NCI-H510A (cell line): ENCODE data around the gene TCTN1.
A peak's percentile ranks its signal among the peaks of the same experiment; 100 is the strongest.

Source experiments
- DNase-seq: peaks from one replicate; lab custom pipeline; 2025; lab: John Stamatoyannopoulos, UW

TCTN1 gene

DNA sequence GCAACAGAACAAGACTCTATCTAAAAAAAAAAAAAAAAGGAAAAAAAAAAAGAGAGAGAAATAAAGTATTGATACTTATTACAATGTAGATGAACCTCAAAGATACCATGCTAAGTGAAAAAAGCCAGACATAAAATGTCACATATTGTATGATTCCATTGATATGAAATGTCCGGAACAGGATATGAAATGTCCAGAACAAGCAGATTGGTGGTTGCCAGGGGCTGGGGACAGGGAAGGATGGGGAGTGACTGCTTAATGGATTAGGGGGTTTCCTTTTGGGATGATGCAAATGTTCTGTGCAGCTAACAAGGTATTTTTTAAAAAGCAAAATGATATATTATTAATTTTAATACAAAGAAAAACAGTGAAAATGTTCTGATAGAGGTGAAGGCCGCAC lies 70.0 kb downstream of the TCTN1 start:
- no peak for DNase-seq

DNA sequence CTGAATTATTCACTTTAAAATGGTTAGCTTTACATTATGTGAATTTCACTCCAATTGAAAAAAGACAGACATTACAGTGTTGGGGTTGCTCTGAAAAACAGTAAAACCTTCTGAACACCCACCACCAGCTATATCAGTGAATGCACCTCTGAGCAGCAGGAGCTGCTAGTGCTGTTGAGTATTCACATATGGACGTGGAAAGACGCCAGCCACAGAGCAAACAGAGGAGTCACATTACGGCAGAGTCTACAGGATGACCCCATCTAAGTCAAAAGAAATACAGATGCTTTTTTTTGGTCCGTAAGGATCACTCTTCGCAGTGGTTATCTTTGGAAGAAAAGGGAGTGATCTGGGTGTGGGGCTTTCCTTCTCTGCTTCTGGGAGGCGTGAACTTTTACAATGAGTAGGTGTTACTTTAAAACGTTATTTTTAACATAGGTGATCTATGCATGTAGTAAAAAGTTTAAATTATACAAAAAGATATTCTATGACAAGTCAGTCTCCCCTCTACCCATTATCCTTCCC lies 70.4 kb downstream of the TCTN1 start:
- no peak for DNase-seq

DNA sequence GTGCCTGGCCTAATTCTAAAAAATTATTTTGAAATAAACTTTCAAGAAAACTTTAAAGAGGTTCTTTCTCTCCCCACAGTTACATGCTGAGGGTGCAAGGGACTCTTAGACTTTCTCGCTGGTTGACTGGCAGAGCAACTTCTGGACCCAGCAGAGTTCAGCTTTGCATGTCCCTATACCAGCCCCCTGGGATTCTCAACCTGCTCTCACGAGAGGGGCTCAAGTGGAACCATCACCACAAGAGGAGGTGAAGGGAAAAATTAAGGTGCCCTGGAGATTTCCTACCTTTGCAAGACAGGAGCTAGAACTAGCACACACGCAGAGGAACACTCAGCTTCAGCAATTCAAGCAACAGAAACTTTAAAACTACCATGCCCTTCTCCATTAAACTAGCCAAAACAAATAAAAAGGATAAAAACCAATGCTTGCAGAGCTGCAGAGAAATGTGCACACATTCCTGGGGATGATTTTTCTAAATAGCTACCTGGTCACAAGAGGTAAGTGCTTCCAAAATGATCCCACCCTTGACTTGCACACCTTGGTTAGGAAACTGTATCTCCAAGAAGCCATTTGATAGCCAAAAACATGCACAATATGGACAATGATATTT lies 72.5 kb downstream of the TCTN1 start:
- DNase-seq: no peak

DNA sequence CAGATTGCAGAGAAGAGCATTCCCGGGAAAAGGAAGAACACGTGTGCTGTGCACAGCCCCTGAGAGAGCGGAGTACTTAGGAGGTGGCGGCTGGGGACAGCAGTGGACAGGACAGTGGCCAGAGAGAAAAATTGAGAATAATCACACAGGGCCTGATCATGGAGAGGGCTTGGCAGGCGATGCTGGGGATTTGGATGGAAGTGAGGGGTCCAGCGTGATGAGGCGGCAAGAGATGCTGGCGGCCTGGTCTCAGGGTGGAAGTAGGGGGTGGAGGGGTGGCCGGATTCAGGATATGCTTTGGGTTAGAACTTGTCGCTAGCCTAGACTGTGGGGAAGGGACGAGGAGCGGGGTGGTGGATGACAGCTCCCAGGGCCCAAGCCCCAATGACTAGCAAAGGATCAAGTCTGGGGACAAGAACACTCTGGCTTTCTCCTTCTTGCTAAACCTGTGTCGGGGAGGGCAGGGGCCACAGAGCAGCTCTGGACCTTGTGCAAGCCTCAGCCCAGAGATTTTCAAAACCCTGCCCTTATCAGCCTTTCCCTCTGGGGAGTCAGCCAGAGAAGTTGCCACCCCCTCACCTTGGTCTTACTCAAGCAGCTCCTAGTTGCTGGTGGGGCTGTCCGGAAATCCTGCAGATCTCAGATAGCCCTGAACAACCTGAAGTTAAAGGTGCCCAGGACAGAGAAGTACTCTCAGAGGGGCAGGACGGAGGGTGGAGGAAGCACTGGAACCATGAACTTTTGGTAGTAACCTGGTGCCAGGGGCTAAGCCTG lies 73.7 kb downstream of the TCTN1 start:
- DNase-seq: no peak

DNA sequence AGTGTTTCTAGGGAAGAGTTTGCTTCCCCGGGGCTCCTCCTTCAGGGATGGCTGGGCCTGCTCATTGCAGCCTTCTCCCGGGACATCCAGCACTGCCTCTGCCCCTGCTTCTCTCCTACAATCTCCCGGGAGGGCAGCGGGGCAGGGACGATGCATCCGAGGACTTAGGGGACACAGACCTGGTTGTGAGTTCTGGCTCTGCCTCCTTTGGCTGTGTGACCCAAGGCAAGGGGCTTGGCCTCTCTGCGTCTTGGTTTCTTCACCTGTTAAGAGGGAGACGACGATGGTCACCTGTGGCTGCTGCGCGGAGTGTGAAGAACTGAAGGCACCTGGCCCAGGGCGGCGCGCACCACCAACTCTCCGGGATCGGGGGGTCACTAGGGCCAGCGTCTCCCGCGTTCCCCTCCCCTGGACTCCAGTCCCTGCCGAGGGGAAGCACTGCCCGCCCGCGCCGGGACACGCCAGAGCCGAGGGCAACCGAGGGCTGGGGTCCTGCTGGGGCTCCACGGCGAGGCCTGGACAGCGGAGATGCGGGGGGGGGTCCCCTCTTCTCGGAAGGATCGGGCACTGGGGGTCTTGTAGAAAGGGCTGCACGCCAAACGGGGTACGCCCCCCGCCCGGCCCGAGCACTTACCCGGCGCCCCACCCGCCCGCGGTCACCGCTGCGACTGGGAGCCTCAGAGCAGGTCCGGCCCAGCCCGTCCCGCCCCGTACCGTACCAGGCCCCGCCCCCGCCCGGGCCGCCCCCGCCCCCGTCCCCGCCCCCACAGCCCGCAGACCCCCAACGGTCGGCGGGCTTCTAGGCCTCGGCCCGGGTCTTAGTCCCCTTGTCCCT lies 74.7 kb downstream of the TCTN1 start, which contains the start of gene HVCN1:
TSS of gene HVCN1 (minus strand) at position 670 of the 835 bp plus-strand sequence. CDS start 5,870 bp downstream, outside the sequence.
- no peak for DNase-seq

DNA sequence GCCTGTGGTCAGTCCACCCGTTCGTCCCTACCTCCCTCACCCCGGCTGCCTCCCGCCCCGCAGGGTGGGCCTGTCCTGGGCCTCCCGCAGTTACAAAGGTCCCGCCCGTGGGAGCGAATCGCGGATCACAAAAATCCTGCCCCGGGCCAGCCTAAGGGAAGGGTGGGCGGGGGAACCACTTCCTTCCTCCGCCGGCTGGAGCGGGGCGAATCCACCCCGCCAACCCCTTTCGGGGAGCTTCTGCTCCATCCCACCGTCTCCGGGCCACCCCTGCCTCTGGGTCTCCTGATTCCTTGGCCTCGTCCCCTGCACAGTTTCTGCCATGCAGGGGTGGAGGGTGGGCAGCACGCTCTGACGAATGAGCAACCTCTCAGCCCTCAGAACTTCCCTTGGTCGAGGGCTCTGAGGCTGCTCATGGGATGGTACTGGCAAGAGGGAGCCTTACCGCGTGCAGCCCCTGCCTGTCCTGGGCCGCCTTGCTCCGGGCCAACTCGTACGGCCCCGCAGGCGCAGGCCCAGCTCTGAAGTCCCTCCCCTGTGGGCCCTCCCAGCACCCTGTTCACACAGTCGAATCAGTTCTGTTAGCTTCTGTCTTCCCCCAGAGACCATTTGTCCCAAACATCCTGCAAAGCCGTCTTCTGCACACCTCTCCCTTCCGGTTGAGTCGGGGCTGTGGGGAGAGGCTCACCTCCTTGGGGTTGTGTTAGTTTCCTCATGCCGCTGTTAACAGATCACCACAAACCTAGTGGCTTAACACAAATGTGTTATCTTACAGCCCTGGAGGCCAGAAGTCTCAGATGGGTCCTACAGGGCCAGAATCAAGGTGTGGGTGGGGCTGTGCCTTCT lies 75.6 kb downstream of the TCTN1 start:
- DNase-seq: no peak

DNA sequence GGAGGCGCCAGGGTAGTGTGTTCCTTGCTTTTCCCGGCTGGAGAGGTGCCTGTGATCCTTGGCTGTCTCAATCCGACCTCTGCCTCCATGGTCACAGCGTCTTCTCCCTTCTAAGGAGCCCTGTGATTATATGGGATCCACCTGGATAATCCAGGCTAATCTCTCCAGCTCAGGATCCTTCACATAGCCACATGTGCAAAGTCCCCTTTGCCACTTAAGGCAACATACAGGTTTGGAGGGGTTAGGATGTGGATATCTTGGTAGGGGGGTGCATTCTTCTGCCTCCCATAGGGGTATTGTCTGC lies 76.2 kb downstream of the TCTN1 start:
- no peak for DNase-seq

DNA sequence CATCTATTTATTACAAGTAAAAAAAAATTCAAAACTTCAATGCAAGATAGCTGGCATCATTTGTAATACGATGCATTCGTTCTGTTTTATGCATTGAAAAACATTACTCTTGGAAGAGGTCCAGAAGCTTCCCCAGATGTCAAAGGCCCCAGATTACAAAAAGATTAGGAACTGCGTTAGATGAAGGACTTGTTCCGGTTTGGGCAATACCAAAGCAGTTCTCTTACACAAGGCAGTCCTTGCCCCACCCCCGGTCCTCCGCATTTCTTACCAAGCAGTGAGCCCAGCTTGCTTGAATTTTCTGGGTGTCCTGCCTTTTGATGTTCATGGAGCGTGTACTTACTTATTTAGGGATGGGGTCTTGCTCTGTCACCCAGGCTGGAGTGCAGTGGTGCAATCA lies 79.8 kb downstream of the TCTN1 start:
- DNase-seq: no peak

DNA sequence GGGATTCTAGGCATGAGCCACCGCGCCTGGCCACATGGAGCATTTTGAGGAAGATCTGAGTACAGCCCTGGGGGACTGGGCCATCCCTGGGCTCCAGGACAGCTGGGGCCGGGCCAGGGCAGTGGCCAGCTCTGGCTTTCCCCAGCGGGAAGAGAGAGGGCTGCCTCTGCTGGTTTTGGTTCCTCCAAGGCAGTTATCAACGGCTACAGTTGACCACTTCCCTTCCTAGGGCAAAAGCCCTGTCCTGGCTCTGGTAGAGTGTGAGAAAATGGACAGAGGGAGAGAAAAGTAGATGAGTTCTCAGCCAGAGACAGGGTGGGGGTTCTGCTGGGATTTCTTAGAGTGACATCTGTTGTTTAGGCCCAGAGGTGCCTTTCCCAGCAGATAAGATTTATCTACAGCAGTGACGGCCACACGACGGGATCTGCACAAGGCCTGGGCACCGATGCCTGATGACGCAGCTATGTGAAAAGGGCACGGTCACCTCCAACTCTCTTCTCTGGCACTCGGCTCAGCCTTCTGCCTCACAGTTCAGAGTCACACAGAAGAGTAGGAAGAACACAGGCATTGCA lies 80.5 kb downstream of the TCTN1 start:
- DNase-seq: no peak

DNA sequence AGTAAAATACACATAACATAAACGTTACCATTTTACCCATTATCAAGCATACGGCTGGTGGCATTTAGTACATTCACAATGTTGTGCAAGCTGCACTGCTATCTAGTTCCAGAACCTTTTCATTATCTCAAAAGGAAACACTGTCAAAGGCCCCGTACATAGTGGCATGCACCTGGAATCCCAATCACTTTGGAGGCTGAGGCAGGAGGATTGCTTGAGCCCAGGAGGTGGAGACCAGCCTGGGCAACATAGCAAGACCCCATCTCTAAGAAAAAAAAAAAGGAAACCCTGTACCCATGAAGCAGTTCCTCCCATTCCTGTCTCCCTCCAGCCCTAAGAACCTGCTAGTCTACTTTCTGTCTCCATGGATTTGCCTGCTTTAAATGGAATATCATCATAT lies 82.4 kb downstream of the TCTN1 start:
- DNase-seq: no peak

DNA sequence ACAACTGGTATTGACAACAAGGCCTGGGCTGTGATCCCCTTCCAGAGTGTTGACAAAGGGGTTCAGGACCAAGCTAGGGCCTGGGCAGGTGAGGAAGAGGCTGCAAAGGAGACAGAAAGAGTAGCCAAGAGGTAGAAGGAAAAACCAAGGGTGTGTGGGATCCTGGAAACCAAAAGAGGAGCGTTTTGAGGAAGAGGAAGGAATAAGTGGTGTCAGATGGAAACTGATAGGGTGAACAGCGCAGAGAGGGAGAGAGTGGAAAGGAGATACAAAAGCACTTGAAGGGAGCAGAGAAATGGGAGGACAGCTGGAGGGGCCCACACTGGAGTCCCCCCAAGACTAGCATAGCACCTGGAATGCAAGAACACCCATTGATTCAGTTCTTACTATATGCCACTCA lies 83.3 kb downstream of the TCTN1 start:
- DNase-seq: no peak

DNA sequence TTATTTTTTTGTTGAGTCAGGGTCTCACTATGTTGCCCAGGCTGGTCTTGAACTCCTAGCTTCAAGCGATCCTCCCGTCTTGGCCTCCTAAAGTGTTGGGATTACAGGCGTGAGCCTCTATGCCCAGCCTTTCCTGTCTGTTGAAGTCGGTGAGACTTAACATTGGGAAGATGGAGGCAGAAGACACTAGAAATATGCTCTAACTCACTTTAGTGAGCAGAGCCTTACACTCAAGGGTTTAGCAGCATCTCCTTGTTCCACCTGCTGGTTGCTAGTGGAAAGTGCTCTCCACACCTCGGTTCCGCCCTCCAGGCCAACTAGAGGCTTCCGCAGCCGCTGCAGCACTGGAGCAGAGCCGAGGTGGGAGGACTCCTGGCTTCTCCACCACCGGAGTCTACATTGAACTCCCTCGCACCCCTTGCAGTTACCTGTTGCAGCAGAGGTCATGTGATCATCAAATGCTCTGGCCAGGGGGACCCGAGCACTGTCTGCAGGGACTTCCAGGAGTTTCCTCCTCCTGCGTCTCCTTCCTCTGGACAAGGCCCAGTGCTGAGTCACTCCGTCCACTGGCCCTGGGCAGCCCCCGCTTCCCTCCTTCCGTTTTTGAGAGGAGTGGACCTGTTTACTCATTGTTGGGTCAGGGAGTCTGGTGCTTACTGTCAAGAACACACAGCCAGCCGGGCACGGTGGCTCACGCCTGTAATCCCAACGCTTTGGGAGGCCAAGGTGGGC lies 84.4 kb downstream of the TCTN1 start:
- peak; percentile 57 for DNase-seq
